ENCODE data around the gene TTC9.
"Not testable (repeated sequence)": the region's sequence is repeated elsewhere in the genome, so short reads cannot be mapped to it uniquely, and the experiment has no call there.

Gene TTC9

DNA sequence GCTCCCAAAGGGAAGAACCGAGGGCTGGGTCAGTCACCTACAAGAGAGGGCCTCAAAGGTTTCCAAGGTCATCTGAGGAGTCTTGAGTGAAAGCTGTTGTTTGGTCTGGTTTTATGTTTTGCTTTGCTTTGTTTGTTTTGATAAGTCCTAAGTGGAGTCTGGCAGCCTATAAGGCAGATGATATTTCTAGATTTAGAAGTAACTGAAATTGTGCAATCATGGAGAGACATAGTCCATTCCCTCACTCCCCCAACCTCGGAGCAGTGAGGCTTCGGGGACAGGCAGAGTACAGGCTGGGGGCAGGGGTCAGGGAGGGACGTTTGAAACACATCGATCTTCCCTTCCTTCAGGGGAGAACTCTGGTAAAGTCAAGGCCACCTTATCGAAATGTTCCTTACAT, 42.3 kb downstream of the TTC9 start:
- DNase-seq: no peak

DNA sequence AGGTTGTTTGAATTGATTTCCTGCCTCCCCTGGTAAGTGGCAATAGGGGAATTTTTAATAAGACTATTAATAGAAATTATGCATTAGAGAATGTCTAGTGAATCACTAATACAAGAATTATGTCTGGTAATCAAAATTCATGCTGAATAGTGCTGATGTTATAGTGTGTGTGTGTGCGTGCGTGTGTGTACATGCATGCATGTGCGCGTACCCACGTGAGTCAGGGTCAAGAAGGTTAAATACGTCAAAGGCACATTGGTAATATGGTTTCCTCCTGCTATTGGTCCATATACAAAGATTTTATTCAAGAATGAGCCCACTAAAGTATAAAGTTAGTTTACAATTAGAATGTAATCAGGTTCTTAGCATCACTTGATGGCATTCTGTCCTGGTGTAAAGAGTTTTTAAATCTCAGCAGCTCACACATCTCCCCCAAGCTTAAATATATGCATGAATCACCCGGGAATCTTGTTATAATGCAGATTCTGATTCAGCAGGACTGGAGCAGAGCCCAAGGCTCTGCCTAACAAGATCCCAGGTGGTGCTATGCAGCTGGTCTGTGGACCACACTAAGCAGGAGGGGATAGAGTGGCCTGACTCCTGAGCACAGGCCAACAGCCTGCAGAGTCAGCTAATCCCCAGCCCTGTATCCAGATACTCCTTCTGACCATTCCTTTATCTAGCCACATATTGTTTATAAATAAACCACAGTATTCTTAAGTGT, 43.9 kb downstream of the TTC9 start:
- no peak for DNase-seq

DNA sequence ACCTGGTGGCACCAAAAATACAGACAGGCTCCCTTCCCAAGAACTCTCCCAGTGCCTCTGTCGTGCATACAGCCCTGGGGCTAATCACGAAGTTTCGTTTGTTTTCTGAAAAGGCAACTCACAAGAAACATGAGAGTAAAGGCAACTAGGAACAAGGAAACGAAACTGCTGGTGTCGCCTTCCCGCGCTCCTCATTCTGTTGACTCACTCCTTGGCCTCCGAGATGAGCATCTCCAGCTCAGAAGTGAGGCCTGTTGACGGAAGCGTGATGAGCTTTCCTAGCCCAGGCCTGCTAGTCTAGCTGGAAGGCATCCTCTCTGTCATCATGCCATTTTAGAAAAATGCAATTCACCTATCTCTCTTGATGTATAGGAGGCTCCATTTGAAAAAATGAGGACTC, 50.5 kb downstream of the TTC9 start:
- DNase-seq: no peak

DNA sequence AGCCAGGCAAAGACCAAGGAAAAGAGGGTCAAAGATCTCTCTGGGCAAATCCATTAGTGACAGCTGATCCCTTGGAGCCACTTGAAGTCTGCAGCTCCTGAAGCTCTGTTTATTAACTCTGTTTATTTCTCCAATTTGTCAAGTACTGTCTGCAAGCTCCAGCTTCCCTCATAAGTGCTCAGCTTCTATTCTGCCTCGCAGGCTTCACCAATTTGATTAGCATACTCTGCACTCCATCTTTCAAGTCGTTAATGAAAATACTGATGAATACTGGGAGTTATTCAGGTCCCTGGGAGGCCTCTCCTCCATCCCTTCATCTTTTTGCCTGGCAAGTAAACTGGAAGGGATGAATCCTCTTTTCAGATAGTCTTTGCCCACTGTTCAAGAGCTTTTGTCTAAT, 54.3 kb downstream of the TTC9 start:
- DNase-seq: no peak

DNA sequence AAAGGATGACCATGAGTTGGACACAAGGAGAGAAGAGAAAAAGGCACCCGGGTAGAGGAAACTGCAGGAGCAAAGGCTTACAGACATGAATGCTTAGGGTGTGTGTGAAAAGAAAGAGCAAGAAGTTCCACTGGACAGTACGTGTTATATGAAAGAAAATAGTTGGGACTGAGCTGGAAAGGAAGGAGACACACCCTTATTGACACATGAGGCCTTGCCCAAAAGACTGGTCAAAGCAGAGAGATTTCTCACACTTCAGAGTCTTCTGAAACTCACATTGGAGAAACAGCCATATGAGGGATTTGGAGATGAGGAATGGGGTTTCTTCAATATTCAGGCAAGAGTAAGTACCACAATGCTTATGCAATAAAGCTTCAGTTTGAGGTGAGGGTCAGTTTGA, 56.0 kb downstream of the TTC9 start:
- no peak for DNase-seq

DNA sequence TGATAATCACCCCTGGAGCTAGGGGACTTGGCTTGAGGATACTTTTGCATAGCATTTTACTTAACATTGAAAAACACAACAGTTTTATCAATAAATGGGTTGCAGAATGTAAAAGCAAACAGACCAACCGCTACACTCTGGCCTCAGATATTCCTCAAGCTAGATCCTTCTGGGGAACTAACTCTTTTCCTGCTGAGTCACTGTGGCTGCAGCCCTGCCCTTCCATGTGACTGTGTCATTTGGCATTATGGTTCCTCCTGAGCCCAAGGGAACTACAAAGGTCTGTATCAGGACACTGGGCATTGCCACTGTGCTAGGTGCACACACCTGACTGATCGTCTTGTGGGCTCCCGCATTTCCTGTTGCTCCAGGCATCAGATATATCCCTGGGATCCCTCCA, 56.6 kb downstream of the TTC9 start:
- DNase-seq: peak; percentile 23

DNA sequence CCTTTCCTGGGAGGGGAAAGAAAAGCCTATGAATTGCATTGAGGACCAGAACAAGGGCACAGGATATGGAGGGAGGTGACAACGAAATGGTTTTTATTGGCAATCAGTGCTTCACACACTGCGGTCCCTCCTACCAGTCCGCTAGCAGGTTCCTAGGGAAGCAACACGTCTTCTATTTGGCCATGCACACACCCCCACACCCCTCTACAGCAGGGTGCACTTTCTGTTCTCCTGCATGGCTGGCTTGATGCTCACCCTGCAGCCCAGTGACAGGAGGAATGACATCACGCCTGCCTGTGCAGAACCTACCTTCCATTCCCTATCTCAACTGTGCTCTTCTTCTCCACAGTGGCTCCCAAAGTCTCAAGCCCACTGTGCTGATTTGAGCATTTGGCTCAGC, 57.9 kb downstream of the TTC9 start:
- no peak for DNase-seq

DNA sequence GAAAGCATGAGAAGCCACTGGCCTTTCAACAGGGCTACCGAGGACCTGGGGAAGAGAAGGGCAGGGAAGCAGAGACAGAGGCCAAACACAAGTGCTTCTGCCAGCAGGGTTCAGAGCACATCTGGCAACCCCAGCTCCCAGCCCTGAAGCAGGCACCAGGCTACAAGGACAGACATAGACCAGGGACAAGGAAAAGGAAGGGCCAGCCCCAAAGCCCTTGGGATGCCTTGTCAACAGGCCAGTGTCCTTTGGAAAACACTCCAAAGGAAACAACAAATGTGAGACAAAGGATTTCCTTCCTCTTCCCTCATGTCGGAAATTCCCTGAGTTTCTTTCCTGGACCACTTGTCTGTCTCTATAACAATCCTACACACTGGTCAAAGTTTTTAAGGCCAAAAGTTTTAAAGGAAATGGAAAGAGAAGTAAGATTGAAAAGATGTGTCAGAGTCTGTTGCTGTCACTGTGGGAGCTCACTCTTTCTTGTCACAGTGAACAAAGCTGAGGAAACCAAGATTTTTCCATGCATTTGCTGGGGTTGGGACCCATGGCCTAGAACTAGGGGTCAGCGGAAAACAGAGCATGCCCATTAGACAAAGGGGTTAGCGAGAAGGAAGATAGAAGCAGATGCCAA, 59.4 kb downstream of the TTC9 start:
- no peak for DNase-seq

DNA sequence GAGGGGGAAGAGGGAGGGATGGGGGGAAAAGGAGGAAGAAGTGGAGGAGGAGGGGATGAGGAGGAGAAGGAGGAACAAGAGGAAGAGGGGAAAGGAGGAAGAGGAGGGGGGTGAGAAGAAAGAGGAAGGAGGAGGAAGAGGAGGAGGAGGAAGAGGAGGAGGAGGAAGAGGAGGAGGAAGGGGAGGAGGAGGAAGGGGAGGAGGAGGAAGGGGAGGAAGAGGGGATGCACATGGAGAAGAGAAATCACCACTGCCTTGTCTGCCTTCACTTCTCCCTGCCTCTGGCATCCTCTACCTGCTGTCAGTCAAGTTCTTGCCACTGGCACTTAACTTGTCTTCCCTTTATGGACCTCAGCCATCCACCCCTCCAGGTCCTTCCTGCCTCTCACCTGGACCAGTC, 59.9 kb downstream of the TTC9 start:
- DNase-seq: no peak

DNA sequence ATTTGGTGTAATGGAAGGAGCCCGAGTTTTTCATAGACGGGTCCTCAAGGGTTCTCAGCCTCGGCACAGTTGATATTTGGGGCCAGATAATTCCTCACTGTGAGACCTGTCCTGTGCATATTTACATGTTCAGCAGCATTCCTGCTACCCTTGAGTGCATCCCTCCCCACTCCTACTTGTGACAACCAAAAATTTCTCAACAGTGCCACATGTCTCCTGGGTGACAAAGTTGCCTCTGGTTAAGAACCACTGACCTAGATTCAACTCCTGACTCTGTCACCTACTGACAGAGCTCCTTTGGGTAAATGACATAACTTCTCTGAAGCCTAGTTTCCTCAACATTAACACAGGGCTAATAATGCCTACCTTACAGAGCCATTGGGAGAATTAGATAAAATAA, 60.4 kb downstream of the TTC9 start:
- DNase-seq: no peak

DNA sequence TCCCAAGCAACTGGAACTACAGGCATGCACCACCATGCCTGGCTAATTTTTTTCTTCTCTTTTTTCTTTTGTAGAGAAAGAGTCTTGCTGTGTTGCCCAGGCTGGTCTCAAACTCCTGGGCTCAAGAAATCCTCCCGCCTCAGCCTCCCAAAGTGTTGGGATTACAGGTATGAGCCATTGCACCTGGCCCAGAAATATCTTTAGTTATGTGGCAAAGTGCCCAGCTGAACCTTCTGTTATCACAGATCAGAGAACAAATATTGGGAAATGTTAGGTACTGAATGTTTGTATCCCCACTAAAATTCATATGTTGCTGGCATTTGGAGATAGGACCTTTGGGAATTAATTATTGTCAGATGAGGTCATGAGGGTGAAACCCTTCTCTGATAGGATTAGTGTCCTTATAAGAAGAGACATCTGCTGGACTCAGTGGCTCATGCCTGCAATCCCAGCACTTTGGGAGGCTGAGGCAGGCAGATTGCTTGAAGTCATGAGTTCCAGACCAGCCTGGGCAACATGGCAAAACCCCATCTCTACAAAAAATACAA, 62.0 kb downstream of the TTC9 start:
- not testable (repeated sequence) for DNase-seq

DNA sequence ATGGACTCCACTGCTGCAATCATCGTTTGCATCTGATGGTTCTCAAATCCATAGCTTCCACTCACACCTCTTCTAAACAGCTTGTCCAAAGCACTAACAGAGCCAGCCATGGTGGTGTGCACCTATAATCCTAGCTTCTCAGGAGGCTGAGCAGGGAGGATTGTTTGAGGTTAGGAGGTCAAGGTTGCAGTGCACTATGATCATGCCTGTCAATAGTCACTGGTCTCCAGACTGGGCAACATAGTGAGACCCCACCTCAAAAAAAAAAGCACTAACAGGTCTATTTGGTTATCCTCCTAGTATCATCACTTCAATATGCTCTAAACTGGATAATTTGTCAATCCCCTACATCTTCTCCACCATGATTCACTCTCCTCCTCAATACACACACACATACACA, 63.2 kb downstream of the TTC9 start:
- no peak for DNase-seq

DNA sequence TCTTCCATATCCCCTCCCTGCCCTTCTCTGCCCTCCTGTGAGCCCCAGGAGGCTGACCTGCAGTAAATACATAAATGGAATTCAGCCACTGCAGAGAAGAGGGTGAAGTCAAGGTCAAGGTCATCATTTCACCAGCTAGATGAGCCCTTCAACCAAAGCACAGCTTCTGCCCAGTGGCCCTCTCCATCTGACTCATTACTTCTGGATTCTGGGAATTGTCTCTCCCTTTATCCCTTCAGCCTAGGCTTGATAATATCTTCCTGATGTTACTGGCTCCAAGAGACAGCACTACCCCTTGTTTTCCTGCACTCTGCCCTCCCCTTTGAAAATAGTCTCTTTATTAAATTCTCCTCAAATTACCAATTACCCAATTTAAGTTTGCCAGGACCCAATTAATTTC, 64.5 kb downstream of the TTC9 start:
- no peak for DNase-seq

DNA sequence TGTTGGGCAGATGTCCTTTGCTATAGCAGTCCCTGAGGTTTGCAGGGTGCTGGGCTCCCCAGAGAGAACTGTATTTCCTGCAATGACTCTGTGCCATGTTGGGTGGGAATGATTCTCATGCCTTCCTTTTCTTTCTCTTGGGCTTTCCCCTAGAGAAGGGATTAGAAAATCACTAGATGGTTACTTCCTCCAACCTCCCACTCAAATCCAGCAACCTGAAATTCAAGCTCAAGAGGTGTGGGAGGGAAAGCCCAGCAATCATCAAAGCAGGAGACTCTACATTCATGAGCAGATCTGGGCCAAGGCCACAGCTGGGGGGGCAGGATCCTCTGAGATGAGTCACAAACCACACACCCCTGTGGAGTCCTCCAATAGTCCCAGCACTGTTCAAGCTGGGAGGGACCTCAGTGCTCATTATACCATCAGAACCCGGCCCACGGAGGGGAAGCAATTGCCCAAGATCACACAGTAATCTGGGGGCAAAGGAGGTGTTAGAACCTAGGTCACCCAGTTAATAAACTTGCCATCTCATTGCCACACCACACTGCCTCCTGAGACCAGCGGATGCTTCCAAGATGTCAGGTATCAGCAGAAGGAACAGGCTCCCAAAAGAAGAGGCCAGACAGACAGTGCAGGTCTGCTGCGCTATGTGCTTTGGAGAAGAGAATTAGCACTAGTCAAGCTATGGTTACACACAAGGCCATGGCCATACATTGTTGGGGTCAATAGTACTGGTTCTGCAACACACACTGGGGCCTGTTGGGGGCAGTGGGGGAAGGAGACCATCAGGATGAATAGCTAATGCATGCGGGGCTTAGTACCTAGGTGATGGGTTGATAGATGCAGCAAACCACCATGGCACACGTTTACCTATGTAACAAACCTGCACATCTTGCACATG, 65.7 kb downstream of the TTC9 start:
- peak; percentile 81 for DNase-seq

DNA sequence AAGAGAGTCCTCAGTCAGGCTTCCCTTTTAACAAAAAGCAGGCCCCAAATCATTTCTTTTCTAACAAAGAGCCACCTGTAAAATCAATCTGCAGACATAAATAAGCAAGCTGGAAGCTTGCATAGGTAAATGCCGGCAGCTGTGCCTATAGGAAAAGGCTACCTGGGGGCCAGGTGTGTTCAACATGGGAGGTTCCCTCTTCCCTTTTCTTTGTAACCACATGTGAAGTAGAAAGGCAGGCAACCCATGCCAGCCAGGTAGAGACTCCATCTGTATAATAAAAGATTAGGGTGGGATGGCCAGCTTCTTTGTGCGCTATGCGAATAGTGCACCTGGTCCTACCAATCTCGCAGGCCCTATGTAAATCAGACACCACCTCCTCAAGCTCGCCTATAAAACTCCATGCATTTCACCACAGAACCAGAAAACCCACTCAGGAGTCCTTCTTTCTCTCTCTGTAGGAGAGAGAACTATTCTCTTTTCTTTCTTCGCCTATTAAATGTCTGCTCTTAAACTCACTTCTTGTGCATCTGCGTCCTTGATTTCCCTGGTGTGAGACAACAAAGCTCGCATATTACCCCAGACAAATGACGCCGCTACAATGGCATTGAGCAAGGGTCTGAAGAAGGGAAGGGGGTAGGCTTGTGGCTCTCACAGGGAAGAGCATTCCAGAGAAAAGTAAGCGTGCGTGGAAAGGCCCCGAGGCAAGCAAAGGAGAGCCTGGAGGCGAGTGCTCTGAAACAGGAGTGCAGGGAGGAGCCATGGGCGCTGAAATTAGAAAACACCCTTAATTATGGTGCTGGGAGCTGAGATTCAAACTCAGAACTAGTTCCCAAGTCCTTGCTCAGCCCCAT, 67.2 kb downstream of the TTC9 start:
- DNase-seq: peak; percentile 96

DNA sequence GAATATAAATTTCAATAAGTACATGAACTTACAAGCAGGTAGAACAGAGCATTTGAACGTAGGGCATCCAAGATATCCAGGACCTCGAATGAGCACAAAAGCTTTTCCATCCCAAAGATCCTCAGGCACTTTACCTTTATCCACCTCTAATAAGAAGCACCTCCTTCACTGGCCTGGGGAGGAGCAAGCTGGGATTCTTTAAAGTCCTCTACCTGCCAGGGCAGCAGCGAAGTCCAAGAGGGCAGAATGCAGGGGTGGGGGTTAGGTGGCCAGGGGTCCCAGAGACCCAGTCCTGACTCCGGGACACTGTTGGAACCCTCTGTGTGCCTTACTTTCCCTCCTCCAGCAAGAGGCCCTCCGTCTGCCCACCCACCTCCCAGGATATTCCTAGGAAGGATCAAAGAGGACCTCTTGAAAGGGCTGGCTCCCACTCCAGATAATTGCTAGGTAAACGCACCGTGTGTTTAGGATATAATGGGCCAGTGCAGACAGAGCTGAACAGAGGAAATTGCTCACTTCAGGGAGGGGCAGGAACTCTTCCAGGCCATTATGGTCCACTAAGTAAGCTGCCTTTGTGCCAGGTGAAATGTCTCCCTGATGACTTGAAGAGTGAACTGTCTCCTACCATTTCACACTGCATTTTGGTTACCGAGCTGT, 68.1 kb downstream of the TTC9 start:
- peak; percentile 99 for DNase-seq

DNA sequence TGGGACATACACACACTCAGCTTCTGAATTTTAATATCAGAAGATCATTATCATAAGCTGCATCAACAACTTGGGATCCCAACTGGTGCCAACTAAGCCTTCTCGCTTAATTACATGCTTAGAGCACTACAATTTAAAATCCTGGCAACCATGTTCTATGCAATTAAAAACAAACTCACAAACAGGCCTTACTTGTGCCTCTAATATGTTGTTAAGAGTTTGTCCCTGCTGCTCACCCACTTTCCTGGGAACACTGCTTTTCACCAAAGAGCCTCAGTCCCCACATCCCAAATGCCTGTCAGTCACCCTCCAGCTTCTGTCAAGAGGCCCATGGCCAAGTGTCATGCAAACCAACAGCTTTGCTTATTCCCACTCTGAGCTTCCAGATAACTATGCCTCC, 69.7 kb downstream of the TTC9 start:
- DNase-seq: peak; percentile 34

DNA sequence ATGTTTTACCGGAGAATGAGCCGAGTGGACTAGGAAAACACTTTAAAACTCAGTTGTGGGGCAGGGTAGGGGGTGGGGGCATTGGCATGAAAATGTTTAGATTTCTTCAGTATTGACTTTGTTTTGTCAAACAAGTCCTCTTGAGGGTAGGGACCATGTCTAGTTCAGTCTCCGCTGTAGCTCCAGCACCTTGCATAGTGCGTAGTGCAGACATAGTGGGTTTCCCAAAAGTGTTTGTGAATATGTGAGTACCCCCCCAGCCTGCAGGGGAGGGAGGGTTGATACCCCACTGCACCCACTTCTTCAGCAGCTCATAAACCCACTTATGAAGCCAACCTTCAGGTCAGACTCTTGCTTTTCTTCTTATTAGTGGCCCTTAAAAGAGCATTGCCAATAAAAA, 71.4 kb downstream of the TTC9 start:
- DNase-seq: no peak

DNA sequence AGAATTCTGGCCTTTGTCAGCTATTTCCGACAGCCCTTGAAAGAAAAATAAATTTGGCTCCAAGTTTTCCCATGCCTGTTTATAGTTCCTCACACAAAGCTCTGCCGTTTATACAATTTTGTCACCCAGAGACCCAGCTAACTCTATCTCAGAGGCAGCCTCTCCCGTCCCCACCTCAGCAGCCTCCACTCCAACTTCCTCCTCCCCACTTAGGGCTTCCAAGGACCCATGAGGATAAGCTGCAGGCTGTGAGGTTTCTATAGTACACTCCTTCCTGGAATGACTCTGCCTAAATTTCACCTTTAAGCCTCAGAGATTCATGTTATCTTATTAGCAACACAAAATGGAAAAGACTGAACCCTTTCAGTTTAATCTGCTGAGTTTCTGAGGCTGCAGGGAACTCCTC, 71.8 kb downstream of the TTC9 start:
- peak; percentile 22 for DNase-seq

DNA sequence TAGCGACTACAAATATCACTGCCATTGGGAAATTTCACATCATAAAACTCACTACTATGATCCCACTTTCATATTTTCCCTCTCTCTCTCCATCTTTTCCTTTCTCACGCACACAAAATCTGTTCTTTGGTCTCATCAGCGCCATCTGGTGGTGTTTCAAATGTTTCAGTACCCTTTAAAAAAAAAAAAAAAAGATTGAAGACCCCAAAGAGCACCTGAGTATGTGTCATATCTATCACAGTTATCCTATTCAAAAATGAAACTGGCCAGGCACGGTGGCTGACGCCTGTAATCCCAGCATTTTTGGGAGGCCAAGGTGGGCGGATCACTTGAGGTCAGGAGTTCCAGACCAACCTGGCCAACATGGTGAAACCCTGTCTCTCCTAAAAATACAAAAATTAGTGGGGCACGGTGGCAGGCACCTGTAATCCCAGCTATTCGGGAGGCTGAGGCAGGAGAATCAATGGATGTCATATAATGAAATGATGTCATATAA, 72.4 kb downstream of the TTC9 start:
- DNase-seq: peak; percentile 80

DNA sequence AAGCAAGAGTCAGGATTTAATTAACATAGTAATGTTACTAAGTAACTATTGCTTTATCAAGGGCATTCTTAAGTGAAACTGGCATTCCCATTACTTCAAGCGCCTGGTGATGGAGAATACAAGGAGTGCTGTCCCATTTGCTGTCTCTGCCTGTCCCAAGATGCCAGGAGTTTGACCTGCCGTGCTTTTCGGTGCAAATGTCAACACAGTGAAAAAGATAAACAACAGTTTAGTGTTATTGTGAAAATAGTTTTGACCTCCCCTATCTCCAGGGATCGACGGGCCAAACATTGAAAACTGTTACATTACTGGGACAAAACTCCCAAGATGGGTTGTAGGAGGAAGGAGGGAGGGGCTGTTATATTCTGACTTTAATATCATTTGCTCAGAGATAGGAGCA, 74.8 kb downstream of the TTC9 start:
- no peak for DNase-seq

DNA sequence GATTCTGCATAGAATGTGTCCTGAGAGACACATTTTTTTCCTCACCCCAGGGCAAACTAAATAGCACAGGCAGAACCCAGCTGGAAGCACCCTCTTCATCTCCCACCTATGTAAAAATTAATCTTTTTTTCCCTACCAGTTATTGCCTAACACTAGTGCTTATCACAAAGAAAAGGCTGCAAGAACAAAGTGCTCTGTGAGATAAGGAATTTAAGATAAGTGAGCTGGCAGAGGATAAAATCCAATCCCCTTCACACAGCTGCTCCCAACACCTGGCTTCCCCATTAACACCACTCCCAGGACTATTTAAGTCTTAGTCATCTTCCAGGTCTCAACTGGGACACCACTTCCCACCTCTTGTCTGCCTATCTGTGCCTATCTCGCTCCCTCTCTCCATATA, 75.2 kb downstream of the TTC9 start:
- peak; percentile 14 for DNase-seq

Measured in NCI-H69 (cell line).